ENCODE results near the gene NRIP1. TPM values are rescaled to one million over a fixed set of nuclear protein-coding genes. Genes with fewer than 3 reads are reported as not detected.

NRIP1 gene
- total and polyA plus RNA-seq, 2 experiments from 2014 or later, result 12.5 to 31.2 TPM

DNA sequence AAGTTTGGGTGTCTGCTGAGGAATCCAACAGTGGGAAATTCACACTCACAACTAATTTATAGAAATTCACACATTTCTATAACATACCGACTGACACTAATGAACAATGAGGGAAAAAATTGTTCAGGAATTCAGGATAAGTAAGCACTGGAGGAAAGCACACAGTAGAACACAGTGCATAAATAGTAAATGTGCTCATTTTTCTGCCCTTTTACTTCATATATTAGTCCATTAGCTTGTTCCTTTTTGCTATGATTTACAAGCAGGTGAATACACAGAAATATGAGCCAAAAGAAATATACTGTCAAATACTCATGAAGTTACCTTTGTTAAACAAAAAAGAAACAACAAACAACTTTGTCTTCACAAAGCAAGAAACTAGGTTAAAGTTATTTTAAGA lies 11.3 kb downstream of the NRIP1 start:
- no peak overlapping the region for H3K4me3 ChIP-seq
- in situ Hi-C loops (cut with MboI), result no loop called here
- no peak for DNase-seq
- H3K4me2 ChIP-seq (ENCODE audit: unreplicated experiment), result peak overlapping the region; percentile 6
- TF ChIP-seq EZH2 (IDR thresholded peaks at IDR 0.05; ENCODE audit: insufficient read depth, poor library complexity, severe bottlenecking), result no peak
- TF ChIP-seq EZH2phosphoT487 (IDR thresholded peaks at IDR 0.05; ENCODE audit: insufficient read depth, low read depth), result no peak
- no peaks in the 10 kb centered on the region for H3K9me2 ChIP-seq (ENCODE audit: insufficient read depth)
- H3K36me3 ChIP-seq (ENCODE audit: low read depth), result no peaks in the 10 kb centered on the region
- H2AFZ ChIP-seq, result no peak overlapping the region
- 8 to 19% methylated on average over 1 of the region's 1 CpG for WGBS, 2 experiments (ENCODE audit: low coverage in 1 of 2, low lambda C conversion rate in 2 of 2, missing lambda C conversion rate in 2 of 2)
- peaks cover 23% of the 10 kb centered on the region; the same call in 1 of the 2 replicates for H4K20me1 ChIP-seq (ENCODE audit: insufficient read depth)
- H3K4me1 ChIP-seq (ENCODE audit: insufficient read depth), result peaks cover 45% of the 10 kb centered on the region
- H3K9ac ChIP-seq, result no peak overlapping the region
- H3K27ac ChIP-seq, result no peak overlapping the region
- H3K9me3 ChIP-seq (ENCODE audit: low read depth), result no peaks in the 10 kb centered on the region
- H3K79me2 ChIP-seq (ENCODE audit: insufficient read depth), result peaks cover 100% of the 10 kb centered on the region
- H3K27me3 ChIP-seq (replicated peaks; ENCODE audit: insufficient read depth), result no peaks in the 10 kb centered on the region
- peaks cover 10% of the 10 kb centered on the region for H3F3A ChIP-seq (ENCODE audit: insufficient read depth)

DNA sequence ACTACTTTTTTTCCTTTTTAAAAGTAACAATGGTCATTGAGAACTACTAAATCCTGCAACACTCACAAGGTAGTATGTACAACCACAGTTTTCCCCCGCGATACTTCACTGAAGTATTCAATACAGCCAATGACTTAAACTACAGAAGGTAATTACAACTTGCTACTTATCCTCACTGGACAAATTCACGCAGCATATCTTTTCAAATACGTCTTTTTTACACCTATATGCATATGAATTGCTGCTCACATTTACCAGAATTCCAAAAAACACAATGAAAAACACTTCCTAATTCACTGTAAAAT lies 12.4 kb downstream of the NRIP1 start:
- TF ChIP-seq EZH2 (IDR thresholded peaks at IDR 0.05; ENCODE audit: insufficient read depth, poor library complexity, severe bottlenecking) (no peak), EZH2phosphoT487 (IDR thresholded peaks at IDR 0.05; ENCODE audit: insufficient read depth, low read depth) (no peak)
- peaks cover 100% of the 10 kb centered on the region for H3K79me2 ChIP-seq (ENCODE audit: insufficient read depth)
- no peaks in the 10 kb centered on the region for H3K36me3 ChIP-seq (ENCODE audit: low read depth)
- no peaks in the 10 kb centered on the region for H3K9me3 ChIP-seq (ENCODE audit: low read depth)
- H3K4me1 ChIP-seq (ENCODE audit: insufficient read depth), result peaks cover 34% of the 10 kb centered on the region
- WGBS, 2 experiments (ENCODE audit: low coverage in 1 of 2, low lambda C conversion rate in 2 of 2, missing lambda C conversion rate in 2 of 2), result 97 to 100% methylated on average over 4 of the region's 4 CpGs
- no peaks in the 10 kb centered on the region for H3K27me3 ChIP-seq (replicated peaks; ENCODE audit: insufficient read depth)
- H2AFZ ChIP-seq, result no peak overlapping the region
- H3K4me2 ChIP-seq (ENCODE audit: unreplicated experiment), result no peak overlapping the region
- H3K4me3 ChIP-seq, result no peak overlapping the region
- no peak for DNase-seq
- no peaks in the 10 kb centered on the region for H3K9me2 ChIP-seq (ENCODE audit: insufficient read depth)
- H3K9ac ChIP-seq, result no peak overlapping the region
- in situ Hi-C loops (cut with MboI), result no loop called here
- H3F3A ChIP-seq (ENCODE audit: insufficient read depth), result no peaks in the 10 kb centered on the region
- no peak overlapping the region for H3K27ac ChIP-seq
- H4K20me1 ChIP-seq (ENCODE audit: insufficient read depth), result peaks cover 31% of the 10 kb centered on the region; the same call in 1 of the 2 replicates

DNA sequence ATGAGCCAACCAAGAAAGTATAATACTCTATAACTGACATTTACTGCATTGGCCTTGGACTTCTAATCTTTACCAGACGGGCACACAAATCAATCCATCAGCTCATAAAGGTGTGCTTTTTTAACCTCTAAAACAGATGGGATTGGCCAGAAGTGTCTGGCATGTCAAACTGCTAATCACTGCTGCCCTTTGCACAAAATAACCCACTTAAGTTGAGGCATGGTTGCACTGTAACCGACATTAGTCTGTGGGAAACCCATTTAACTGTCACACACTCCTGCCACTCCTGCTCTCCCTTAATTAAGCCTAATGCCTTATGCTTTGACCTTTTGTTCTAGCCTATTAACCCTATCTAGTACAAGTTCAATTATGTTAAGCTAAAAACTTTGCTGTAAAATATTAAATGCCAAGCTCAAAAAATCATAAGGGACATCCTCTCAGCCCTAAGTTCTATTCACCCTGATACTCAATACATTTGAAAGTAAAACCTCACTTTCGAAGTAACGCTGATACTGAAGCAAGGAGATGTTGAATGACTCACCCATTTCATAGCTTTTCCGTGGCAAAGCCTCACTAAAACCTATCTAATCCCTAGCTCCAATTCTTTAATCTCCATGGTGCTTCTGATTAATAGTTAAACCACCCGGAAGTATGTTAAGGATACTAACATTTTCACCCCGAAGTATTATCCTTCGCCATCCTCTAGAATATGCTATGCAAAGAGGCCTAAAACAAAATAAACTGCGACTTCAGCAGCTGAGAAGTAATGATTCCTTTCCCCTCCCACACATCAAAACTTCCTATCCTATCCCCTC lies 12.9 kb downstream of the NRIP1 start:
- DNase-seq, result no peak
- H3K4me3 ChIP-seq, result no peak overlapping the region

DNA sequence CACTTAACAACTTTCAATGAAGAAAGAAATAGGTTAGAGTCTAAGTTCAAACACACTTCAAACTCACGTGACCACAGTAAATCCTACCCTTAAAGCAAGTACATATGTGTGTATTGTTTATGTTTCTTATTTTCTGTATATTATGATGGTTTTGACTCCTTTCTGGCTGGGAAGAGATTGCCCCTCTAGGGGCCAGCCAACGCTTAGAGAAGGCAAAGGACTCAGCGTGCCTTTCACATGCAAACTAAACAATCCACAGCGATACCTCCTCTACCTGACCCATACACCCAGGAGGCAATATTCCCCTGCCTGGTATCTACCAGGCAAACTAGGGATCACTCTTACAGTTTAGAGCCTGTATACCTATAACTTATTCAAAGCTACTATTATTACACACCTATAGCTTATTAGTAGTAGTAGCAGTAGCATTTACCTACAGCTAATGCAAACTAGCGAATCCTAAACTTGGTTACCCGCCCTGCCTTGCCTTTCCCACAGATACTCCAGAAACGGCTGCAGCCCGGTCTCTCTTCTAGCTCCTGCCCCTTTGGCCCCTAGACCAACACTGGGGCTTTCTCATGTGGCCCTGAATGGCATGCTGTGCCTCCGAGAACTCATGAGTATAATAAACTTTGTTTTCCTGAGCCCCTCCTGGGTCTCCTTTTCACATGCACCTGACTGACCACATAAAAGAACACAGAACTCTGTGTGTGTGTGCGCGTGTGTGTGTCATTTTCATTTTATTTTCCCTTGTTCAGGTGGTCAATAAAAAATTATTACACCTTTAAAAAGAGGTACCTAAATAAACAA lies 14.0 kb downstream of the NRIP1 start:
- no peaks in the 10 kb centered on the region for H3K9me2 ChIP-seq (ENCODE audit: insufficient read depth)
- WGBS, 2 experiments (ENCODE audit: low coverage in 1 of 2, low lambda C conversion rate in 2 of 2, missing lambda C conversion rate in 2 of 2), result 86 to 88% methylated on average over 11 of the region's 11 CpGs
- no peak overlapping the region for H2AFZ ChIP-seq
- H3F3A ChIP-seq (ENCODE audit: insufficient read depth), result no peaks in the 10 kb centered on the region
- H3K4me2 ChIP-seq (ENCODE audit: unreplicated experiment), result no peak overlapping the region
- H3K36me3 ChIP-seq (ENCODE audit: low read depth), result no peaks in the 10 kb centered on the region
- DNase-seq, result no peak
- no peaks in the 10 kb centered on the region for H3K27me3 ChIP-seq (replicated peaks; ENCODE audit: insufficient read depth)
- no peak overlapping the region for H3K4me3 ChIP-seq
- H4K20me1 ChIP-seq (ENCODE audit: insufficient read depth), result peaks cover 26% of the 10 kb centered on the region; the same call in 1 of the 2 replicates
- H3K4me1 ChIP-seq (ENCODE audit: insufficient read depth), result peaks cover 18% of the 10 kb centered on the region
- H3K27ac ChIP-seq, result no peak overlapping the region
- peaks cover 100% of the 10 kb centered on the region for H3K79me2 ChIP-seq (ENCODE audit: insufficient read depth)
- no peaks in the 10 kb centered on the region for H3K9me3 ChIP-seq (ENCODE audit: low read depth)
- TF ChIP-seq EZH2 (IDR thresholded peaks at IDR 0.05; ENCODE audit: insufficient read depth, poor library complexity, severe bottlenecking), result no peak
- no peak for TF ChIP-seq EZH2phosphoT487 (IDR thresholded peaks at IDR 0.05; ENCODE audit: insufficient read depth, low read depth)
- in situ Hi-C loops (cut with MboI), result no loop called here
- no peak overlapping the region for H3K9ac ChIP-seq

More for the DNA sequence above, 12.9 kb downstream of the NRIP1 start:
- Histone ChIP-seq H3K36me3 (ENCODE audit: low read depth) (no peaks in the 10 kb centered on the region), H3K9ac (no peak overlapping the region), H3F3A (ENCODE audit: insufficient read depth) (no peaks in the 10 kb centered on the region), H3K79me2 (ENCODE audit: insufficient read depth) (peaks cover 100% of the 10 kb centered on the region), H4K20me1 (ENCODE audit: insufficient read depth) (peaks cover 31% of the 10 kb centered on the region; the same call in 1 of the 2 replicates), H3K4me1 (ENCODE audit: insufficient read depth) (peaks cover 28% of the 10 kb centered on the region), H3K9me3 (ENCODE audit: low read depth) (no peaks in the 10 kb centered on the region), H3K9me2 (ENCODE audit: insufficient read depth) (no peaks in the 10 kb centered on the region), H3K27me3 (replicated peaks; ENCODE audit: insufficient read depth) (no peaks in the 10 kb centered on the region), H3K4me2 (ENCODE audit: unreplicated experiment) (no peak overlapping the region), H2AFZ (no peak overlapping the region), H3K27ac (no peak overlapping the region)
- 82 to 83% methylated on average over 9 of the region's 9 CpGs for WGBS, 2 experiments (ENCODE audit: low coverage in 1 of 2, low lambda C conversion rate in 2 of 2, missing lambda C conversion rate in 2 of 2)
- TF ChIP-seq EZH2phosphoT487 (IDR thresholded peaks at IDR 0.05; ENCODE audit: insufficient read depth, low read depth) (no peak), EZH2 (IDR thresholded peaks at IDR 0.05; ENCODE audit: insufficient read depth, poor library complexity, severe bottlenecking) (no peak)
- in situ Hi-C loops (cut with MboI), result no loop called here

Data from GM23248 (cell line).